Ishikawa (cell line): ENCODE measurements around the gene INAFM2.

Experiments used
- CEBPB ChIP-seq: IDR thresholded peaks from 2 replicates; pipeline ENCODE4 v1.6.1; 2012
- CREB1 ChIP-seq: IDR thresholded peaks from 2 replicates; pipeline ENCODE4 v1.6.1; 2012; ENCODE audit warnings: low read depth
- EP300 ChIP-seq: IDR thresholded peaks from 2 replicates; pipeline ENCODE4 v1.6.1; 2012; ENCODE audit warnings: borderline replicate concordance
- FOXM1 ChIP-seq: IDR thresholded peaks from 2 replicates; pipeline ENCODE4 v1.6.1; 2012; ENCODE audit warnings: low read depth, borderline replicate concordance
- RAD21 ChIP-seq: IDR thresholded peaks from 2 replicates; pipeline ENCODE4 v1.6.1; 2012; ENCODE audit warnings: low read depth
- TEAD4 ChIP-seq: IDR thresholded peaks from 2 replicates; pipeline ENCODE4 v1.6.1; 2012
- YY1 ChIP-seq: IDR thresholded peaks from 2 replicates; pipeline ENCODE4 v1.6.1; 2012; ENCODE audit warnings: low read depth
- TF ChIP-seq, protein P1 (sequence below): IDR thresholded peaks from 2 replicates; pipeline ENCODE4 v1.6.1; 2012; ENCODE audit warnings: low read depth, mild to moderate bottlenecking
- TF ChIP-seq, protein P2 (sequence below): IDR thresholded peaks from 2 replicates; pipeline ENCODE4 v1.6.1; 2012

DNA sequence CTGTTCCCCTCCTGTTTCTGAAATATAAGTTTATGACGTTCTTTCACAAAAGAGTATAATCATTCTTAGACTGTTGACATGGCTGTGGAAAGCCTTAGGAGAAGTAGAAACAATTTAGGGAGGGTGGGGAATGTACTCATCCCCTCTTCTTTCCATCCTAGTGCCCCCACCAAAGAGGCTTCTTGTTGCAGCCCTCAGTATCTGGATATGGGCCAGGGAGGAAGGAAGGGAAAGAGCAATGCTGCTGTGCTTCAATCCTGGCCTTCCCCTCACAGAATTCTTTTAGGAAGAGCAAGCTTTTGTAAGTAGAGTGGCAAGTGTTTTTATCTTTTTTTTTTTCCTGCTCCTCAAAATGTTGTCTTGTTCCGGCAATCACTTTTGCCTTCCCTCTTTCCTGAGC is 1.7 kb downstream of the INAFM2 start:
- TF ChIP-seq, protein P1, sequence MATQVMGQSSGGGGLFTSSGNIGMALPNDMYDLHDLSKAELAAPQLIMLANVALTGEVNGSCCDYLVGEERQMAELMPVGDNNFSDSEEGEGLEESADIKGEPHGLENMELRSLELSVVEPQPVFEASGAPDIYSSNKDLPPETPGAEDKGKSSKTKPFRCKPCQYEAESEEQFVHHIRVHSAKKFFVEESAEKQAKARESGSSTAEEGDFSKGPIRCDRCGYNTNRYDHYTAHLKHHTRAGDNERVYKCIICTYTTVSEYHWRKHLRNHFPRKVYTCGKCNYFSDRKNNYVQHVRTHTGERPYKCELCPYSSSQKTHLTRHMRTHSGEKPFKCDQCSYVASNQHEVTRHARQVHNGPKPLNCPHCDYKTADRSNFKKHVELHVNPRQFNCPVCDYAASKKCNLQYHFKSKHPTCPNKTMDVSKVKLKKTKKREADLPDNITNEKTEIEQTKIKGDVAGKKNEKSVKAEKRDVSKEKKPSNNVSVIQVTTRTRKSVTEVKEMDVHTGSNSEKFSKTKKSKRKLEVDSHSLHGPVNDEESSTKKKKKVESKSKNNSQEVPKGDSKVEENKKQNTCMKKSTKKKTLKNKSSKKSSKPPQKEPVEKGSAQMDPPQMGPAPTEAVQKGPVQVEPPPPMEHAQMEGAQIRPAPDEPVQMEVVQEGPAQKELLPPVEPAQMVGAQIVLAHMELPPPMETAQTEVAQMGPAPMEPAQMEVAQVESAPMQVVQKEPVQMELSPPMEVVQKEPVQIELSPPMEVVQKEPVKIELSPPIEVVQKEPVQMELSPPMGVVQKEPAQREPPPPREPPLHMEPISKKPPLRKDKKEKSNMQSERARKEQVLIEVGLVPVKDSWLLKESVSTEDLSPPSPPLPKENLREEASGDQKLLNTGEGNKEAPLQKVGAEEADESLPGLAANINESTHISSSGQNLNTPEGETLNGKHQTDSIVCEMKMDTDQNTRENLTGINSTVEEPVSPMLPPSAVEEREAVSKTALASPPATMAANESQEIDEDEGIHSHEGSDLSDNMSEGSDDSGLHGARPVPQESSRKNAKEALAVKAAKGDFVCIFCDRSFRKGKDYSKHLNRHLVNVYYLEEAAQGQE = no peak
- no peak for TF ChIP-seq CEBPB
- no peak for TF ChIP-seq RAD21
- TF ChIP-seq, protein P2, sequence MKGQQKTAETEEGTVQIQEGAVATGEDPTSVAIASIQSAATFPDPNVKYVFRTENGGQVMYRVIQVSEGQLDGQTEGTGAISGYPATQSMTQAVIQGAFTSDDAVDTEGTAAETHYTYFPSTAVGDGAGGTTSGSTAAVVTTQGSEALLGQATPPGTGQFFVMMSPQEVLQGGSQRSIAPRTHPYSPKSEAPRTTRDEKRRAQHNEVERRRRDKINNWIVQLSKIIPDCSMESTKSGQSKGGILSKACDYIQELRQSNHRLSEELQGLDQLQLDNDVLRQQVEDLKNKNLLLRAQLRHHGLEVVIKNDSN = no peak
- TF ChIP-seq TEAD4 = no peak
- TF ChIP-seq YY1 = no peak
- TF ChIP-seq EP300 = no peak
- no peak for TF ChIP-seq CREB1
- no peak for TF ChIP-seq FOXM1
